Esophagus squamous epithelium (tissue), 4 donors: Measurements from ENCODE around the gene CRTAC1.

Experiments used
- CTCF ChIP-seq, 6 experiments: fragments of 450-650 bp in 4 of 6; fragments of 200-600 bp in 2 of 6; sonication (generic) in 2 of 6; IDR thresholded peaks; one replicate each; pipeline ENCODE4 v1.5.1; 2016 to 2019; ENCODE audit warnings: antibody characterized with exemption in 6 of 6, mild to moderate bottlenecking in 4 of 6, moderate library complexity in 4 of 6
- POLR2A ChIP-seq, 4 donors: fragments of 450-650 bp; IDR thresholded peaks; one replicate each; pipeline ENCODE4 v1.6.1; 2017; ENCODE audit warnings: antibody characterized with exemption in 4 of 4, mild to moderate bottlenecking in 4 of 4, moderate library complexity in 3 of 4

DNA sequence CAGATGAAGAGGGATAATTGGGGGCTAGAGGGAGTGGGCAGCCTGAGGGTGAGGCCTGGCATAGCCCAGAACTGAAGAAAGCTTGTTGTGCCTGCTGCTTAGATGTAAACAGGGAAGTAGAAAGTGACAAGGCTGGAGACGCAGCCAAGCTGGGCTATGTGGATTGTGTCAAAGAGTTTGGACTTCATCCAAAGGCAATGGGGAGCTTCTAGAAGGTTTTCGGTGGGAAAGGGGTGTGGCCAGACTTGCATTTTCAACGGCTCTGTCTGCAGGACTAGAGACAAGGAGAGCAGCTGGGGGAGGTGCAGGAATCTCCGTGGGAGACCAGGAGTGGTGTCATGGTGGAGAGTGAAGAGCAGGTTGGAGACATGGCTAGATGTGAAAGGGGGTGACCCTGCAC is 132.0 kb downstream of the CRTAC1 start:
- no peak for TF ChIP-seq POLR2A (IDR thresholded peaks at IDR 0.05)
- TF ChIP-seq CTCF (IDR thresholded peaks at IDR 0.05) = no peak
